A673 (cell line): Measurements from ENCODE around the gene ZNF708. TPM values are rescaled to one million over a fixed set of nuclear protein-coding genes. Genes with fewer than 3 reads are reported as not detected.
"Not testable (repeated sequence)": the region's sequence is repeated elsewhere in the genome, so short reads cannot be mapped to it uniquely, and the experiment has no call there.

ENCODE experiments used
- BruUV-seq: library from RNA; stranded (reverse); fragments of 400-500 nt; replicated peaks from 2 replicates; lab custom pipeline; 2021; lab: Mats Ljungman, UMichigan
- CTCF ChIA-PET: fragments of 300-600 bp; sonication (Branson Sonifier 250); formaldehyde crosslinking; loops from one replicate; lab custom pipeline; 2022; ENCODE audit warnings: antibody characterized with exemption; lab: Charles Lee
- POLR2A ChIA-PET: fragments of 300-600 bp; sonication (Branson Sonifier 250); formaldehyde crosslinking; loops from one replicate; lab custom pipeline; 2022; ENCODE audit warnings: antibody characterized with exemption; ENCODE audit not compliant: low non-redundant PET; lab: Charles Lee
- DNase-seq: peaks from one replicate; pipeline ENCODE4 v3.0.0-alpha.2; 2015; ENCODE audit warnings: low spot score
- H3K27ac ChIP-seq: fragments of 200-600 bp; sonication (generic); 2 replicates; pipeline ENCODE4 v1.5.1; 2016; ENCODE audit warnings: mixed run types, low read depth, mild to moderate bottlenecking, mixed read lengths, antibody characterized with exemption, low read length; ENCODE audit not compliant: poor library complexity, severe bottlenecking
- H3K27me3 ChIP-seq: fragments of 200-600 bp; sonication (generic); replicated peaks from 2 replicates; pipeline ENCODE4 v1.6.1; 2017; ENCODE audit warnings: mixed run types, low read depth, mild to moderate bottlenecking, mixed read lengths, antibody characterized with exemption, low read length; ENCODE audit not compliant: insufficient read depth, poor library complexity
- H3K36me3 ChIP-seq: fragments of 200-600 bp; sonication (generic); 2 replicates; pipeline ENCODE4 v1.6.1; 2016; ENCODE audit warnings: mixed run types, mild to moderate bottlenecking, mixed read lengths, antibody characterized with exemption, low read length; ENCODE audit not compliant: insufficient read depth, poor library complexity, severe bottlenecking
- H3K4me1 ChIP-seq: fragments of 200-600 bp; sonication (generic); 2 replicates; pipeline ENCODE4 v1.6.1; 2017; ENCODE audit warnings: mixed run types, mild to moderate bottlenecking, mixed read lengths, antibody characterized with exemption, low read length; ENCODE audit not compliant: insufficient read depth, poor library complexity, severe bottlenecking
- H3K4me3 ChIP-seq: fragments of 200-600 bp; sonication (generic); 2 replicates; pipeline ENCODE4 v1.5.1; 2016; ENCODE audit warnings: low read depth, mixed run types, mild to moderate bottlenecking, mixed read lengths, low read length; ENCODE audit not compliant: poor library complexity, severe bottlenecking
- H3K9me3 ChIP-seq: fragments of 200-600 bp; sonication (generic); 2 replicates; pipeline ENCODE4 v1.6.1; 2016; ENCODE audit warnings: mixed run types, low read depth, mild to moderate bottlenecking, mixed read lengths, antibody characterized with exemption, low read length; ENCODE audit not compliant: poor library complexity, severe bottlenecking
- CTCF ChIP-seq: fragments of 300-800, 200-600 bp; sonication (generic); conservative IDR thresholded peaks from 2 replicates; pipeline ENCODE4 v1.5.1; 2017; ENCODE audit warnings: low read depth, mild to moderate bottlenecking, antibody characterized with exemption, low read length, moderate library complexity, mixed read lengths
- EZH2 ChIP-seq: fragments of 200-600 bp; sonication (generic); IDR thresholded peaks from 2 replicates; pipeline ENCODE4 v1.6.1; 2017; ENCODE audit warnings: borderline replicate concordance, low read depth, mild to moderate bottlenecking, mixed read lengths, antibody characterized with exemption, low read length; ENCODE audit not compliant: poor library complexity, severe bottlenecking
- intact Hi-C: fragments of 100-400 bp; cut with micrococcal nuclease; formaldehyde crosslinking; loops from one replicate; pipeline ENCODE4 v1.10.0; 2022; ENCODE audit not compliant: unreplicated experiment
- total RNA-seq: library from RNA; stranded (reverse); gene quantifications from 2 replicates; pipeline ENCODE4 v1.2.3, GENCODE V29; 2021

The ZNF708 gene
- total RNA-seq, 1 experiment from 2014 or later, result 9.4 TPM

GRCh38 chr19:21352830-21353229 is 23.6 kb upstream of the ZNF708 start:
- Histone ChIP-seq H3K4me3 (no peak overlapping the region), H3K36me3 (no peaks in the 10 kb centered on the region), H3K27me3 (no peaks in the 10 kb centered on the region), H3K9me3 (peaks cover 11% of the 10 kb centered on the region), H3K4me1 (no peaks in the 10 kb centered on the region), H3K27ac (no peak overlapping the region)
- ChIA-PET POLR2A (no interaction called here), CTCF (no interaction called here)
- DNase-seq, result no peak
- intact Hi-C loops, result no loop called here
- no peak for TF ChIP-seq EZH2
- no peak for TF ChIP-seq CTCF
- no TSS peak for BruUV-seq

- H3K4me1 ChIP-seq, CTCF ChIA-PET, H3K36me3 ChIP-seq, POLR2A ChIA-PET, H3K27me3 ChIP-seq, intact Hi-C loops, DNase-seq, H3K27ac ChIP-seq, H3K9me3 ChIP-seq, BruUV-seq, H3K4me3 ChIP-seq: not testable (repeated sequence)
Observed at GRCh38 chr19:21344841-21345240, 15.6 kb upstream of the ZNF708 start.

GRCh38 chr19:21335721-21336120 is 6.5 kb upstream of the ZNF708 start:
- no peaks in the 10 kb centered on the region for H3K4me1 ChIP-seq
- ChIA-PET CTCF (interaction anchor here (0.6 kb wide), 1 partner anchor 28 kb away, joined by 4 read pairs; no protein-coding TSS in a partner anchor), POLR2A (no interaction called here)
- no peaks in the 10 kb centered on the region for H3K27me3 ChIP-seq
- no peak for DNase-seq
- no TSS peak for BruUV-seq
- H3K9me3 ChIP-seq, result peaks cover 20% of the 10 kb centered on the region
- H3K27ac ChIP-seq, result no peak overlapping the region
- H3K4me3 ChIP-seq, result no peak overlapping the region
- no peak for TF ChIP-seq EZH2
- TF ChIP-seq CTCF, result no peak
- intact Hi-C loops, result no loop called here
- H3K36me3 ChIP-seq, result no peaks in the 10 kb centered on the region

GRCh38 chr19:21328406-21328805 is 804 bp downstream of the ZNF708 start:
- Histone ChIP-seq H3K4me3 (peak overlapping the region; percentile 72), H3K27me3 (no peaks in the 10 kb centered on the region), H3K36me3 (peaks cover 15% of the 10 kb centered on the region), H3K9me3 (peaks cover 11% of the 10 kb centered on the region), H3K4me1 (no peaks in the 10 kb centered on the region), H3K27ac (peak overlapping the region; percentile 94)
- CTCF ChIA-PET, result no interaction called here
- POLR2A ChIA-PET, result no interaction called here
- DNase-seq, result peak; percentile 50
- BruUV-seq, result no TSS peak
- TF ChIP-seq EZH2 (no peak), CTCF (no peak)
- intact Hi-C loops, result no loop called here
